HG02759 (cell line): ENCODE data around the gene PTPN3.

Experiments used
- ATAC-seq: cut with Tn5 transposase; IDR thresholded peaks from one replicate; pipeline ENCODE4 v1.9.1; 2021; ENCODE audit warnings: mild to moderate bottlenecking, moderate library complexity; ENCODE audit not compliant: unreplicated experiment

Gene PTPN3

DNA sequence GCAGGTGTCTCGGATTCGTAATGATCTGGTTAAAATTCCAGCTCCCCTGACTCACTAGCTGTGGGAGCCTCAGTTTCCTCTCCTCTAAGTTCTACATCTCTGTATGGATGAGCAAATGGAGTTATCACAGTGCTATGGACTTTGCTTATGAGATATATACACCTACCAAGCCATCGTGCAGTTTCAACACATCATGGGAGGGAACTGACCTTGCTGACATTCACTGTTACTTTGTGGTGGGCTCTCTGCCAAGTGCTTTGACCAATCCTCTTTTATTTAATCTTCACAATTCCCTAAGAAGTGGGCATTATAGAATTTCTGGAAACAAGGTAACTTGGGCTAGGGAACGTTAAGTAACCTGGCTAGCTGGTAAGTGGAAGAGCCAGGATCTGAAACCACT, 70.2 kb downstream of the PTPN3 start:
- no peak for ATAC-seq

DNA sequence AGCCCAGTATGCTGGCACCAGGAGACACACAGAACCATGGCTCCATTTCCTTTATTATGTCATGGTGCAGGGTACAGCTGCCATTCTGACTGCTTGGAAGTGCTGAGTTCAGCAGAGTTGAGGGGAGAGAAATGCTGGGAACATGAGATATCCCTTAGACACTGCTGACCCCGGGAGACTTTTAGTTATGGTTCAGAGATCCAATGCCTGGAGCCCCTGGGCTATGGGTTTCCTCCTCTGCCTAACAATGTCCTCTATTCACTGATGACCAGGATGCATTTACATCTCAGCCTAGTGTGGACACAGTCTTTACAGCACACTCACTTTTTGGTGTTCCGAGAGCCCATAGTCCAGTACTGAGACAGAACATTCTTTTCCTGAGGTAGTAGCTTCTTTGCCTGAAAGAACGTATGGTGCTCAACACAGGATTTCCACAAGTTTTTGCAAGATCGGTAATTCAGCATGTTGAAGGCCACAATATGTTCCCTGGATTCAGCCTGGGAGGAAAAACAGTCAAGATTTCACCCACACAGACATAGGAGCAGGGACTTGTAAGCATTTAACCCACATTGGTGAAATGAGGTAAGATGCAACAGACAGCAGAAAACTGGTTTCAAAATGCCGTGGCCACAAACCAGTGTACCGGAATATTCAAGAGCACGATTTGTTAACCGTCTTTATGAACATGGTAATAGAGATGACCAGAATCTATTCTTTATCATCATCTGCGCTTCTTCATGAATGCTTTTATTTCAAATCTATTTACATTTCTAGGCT, 71.3 kb downstream of the PTPN3 start:
- no peak for ATAC-seq

DNA sequence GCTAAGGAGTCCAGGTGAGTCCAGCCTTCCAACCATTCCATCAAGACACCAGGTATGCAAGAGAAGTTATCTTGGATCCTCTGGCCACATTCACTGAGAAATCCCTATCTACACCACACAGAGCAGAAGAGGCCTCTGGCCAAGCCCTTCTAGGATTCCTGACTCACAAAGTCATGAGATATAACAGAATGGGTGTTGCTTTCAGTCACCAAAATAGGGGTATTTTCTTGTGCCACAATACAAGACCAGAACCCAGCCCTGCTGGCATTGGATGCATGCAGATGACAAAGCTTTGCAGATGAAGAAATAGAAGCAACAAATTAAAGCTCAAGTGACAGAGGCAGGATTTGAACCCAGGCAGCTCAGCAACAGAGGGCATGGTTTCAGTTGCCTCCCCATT, 73.5 kb downstream of the PTPN3 start:
- ATAC-seq: no peak

DNA sequence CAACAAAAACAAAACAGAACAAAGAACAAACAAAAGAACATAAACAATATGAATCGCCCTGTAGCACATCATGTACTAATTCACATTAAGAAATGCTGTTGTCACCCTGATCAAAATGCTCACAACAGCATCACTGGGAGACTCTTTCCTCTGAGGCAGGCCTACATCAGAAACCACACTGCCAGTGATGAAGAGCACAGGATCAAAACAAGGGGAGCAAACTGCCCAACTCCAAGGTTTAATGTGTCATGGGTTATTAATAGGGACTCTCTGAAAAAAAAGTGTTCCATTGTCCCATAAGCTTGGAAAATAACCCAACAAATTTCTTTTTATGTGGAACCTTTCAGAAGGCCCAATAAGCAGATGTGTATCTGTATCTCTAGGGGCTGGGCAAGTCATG, 74.2 kb downstream of the PTPN3 start:
- ATAC-seq: no peak

DNA sequence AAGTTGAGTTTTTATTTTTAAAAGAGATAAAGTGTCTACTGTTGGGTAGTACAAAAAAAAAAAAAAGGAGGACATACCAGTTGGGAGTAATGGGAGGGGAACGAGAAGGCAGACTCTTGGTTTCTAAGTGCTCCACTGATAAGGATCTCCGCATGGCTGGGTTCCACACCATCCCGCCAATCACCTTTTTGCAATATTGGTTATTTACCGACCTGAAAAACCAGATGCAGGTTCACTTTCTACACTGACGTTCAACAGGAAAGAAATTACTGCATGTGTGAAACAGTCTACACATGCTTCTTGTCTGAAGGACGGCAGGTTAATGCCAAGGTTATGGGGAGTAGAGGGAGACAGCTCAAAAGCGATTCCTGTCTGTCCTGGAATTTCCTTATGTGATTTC, 75.5 kb downstream of the PTPN3 start:
- peak; percentile 70 for ATAC-seq

DNA sequence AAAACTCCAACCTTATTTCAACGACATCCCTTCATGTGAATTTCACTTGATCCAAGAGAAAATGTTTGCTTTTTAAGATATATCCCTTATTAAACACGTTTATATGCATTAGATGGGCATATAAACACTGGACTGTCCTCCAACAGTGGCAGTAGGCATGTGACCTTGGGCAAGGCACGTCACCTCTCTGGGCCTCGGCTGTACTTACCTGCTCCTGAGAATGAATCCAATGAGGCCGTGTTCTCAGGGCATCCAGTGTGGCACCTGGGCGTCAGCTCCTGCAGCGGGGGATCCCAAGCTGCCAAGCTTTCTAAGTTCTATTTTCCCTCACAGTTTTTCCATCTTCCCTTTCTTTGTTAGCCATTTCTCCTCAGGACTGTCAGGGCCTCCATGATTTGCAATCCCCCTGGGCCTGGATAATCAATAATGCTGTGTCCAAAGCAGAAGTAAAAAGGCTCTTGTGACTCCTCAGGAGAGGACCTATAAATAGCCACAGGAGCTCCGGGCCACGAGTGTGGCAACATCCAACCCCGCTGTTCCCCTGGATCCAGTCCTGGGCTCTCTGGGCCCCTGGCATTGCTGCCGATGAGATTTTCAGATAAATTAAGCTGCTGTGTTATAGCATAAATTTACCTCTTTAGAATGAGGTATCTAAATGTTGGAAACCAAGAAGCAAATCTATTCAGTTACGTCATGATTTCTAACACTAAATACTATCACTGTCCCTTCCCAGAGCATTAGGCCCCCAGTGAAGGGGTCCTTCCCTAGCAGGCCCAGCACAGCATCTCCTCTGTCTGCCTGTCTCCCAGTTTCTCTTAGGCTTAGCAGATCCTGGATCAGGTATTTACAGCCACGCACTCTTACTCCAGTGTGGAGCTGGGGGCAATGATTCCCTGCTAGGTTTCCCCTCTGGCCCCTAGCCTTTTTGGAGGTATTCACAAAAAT, 76.8 kb downstream of the PTPN3 start:
- ATAC-seq: no peak

DNA sequence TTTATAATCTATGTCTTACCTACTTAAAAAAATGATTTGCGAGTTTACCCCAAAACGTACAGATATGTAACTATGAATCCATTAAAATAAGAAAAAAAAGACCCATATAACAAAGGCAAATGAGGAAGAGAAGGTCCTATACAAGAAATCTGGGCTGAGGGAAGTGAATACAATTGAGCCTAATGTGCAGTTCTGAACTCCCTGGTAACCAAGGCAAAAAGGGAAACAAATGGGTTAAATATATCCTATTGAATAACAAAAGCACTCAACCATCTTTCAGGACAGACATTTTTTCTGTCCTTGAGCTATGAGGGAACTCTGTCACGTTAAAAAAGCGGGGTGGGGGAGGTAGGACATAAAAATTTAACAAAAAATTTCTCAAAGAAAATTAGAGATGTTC, 78.6 kb downstream of the PTPN3 start:
- no peak for ATAC-seq

DNA sequence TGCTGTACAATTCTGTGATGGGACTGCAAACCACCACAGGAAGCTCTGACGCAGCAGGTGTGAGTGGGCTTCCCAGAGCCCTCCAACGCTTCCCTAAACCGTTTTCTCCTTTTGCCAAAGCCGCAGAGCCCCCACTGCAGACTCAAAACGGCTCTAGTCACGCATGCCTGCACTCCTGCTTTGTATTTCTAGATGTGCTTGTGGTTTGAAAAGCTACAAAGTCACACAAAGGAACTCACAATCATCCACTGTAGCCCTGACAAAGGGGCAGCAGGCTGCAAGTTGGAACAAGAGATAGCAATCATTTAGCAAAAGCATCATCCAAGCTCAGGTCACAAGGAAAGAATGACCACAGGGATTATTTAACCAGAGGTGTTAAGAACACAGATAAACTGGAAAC, 79.3 kb downstream of the PTPN3 start:
- peak; percentile 39 for ATAC-seq

DNA sequence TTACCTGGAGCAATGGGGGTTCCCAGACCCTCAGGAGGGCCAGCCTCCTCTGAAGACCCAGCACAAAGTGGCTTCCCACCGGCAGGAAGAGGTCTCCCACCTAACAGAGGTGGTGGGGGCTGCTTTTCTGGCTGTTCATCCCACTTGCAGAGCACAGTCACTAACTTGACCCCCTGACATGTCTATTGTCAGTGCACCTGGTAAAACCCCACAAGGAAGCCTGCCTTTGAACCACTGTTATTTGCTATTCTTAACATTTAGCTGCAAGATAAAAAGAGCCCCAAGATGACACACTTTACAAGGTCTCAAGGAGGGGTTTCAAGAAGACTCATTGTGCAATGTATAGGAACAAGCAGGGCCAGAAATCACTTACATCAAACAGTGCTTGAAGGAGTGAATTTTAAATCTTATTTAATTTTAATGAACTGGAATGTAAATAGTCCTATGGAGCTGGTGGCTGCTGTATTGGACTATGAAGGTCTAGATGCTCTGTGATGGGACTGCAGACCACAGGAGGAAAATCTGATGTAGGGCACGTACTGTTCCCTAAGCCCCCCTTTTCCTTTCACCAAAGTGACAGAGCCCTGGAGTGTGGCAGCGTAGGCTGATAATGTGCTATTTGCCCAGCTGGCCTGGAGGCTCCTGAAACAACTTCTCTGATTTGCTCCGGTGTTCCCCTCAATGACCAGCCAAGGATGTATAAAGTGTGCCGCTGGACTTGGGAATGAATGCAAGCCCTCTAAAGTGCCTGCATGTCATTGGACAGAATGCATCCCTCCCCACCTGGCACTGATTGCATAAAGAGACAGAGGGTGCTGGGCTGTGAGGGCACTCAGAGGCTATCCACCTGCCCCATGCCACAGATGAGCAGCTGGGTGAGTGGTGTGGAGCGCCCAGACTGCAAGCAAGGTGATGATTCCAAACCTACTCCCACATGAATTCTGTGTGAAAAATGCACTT, 80.2 kb downstream of the PTPN3 start:
- no peak for ATAC-seq

DNA sequence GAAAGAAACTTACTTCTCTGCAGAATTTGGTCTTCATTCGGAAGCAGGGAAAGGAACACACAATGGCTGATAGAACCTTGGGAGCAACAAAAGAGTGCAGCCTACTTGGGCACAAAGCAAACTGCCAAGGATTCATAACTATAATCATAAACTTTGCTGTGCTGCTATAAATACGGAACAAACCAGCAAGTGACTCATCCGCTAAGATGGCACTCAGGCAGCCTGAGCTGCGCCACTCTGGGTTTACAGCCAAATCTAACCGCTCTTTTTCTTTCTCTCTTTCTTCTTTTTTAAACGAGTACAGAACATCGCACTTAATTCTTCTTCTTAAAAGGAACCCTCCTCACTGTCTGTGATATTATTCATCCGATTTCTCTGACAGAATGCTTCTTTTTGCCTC, 81.1 kb downstream of the PTPN3 start:
- ATAC-seq: no peak

DNA sequence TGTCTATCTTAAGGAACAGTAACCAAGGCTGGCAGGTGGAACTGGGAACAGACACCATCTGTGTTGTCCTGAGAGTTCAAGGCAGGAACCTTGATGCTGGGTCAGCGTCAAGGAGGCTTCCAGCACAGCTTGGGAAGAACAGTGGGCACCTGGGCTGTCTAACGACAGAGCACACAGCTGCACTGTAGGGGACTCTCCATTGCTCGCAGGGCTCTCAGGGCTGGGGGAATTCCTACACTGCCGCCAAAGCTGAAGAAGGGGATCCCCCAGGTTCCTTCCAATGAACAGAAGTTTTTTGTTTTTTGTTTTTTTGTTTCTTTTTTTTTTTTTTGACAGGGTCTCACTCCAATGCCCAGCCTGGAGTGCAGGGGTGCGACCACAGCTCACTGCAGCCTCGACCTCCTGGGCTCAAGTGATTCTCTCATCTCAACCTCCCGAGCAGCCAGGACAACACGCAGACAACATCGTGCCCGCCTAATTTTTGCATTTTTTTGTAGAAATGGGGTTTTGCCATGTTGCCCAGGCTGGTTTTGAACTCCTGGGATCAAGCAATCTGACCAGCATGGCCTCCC, 81.9 kb downstream of the PTPN3 start:
- peak; percentile 66 for ATAC-seq

DNA sequence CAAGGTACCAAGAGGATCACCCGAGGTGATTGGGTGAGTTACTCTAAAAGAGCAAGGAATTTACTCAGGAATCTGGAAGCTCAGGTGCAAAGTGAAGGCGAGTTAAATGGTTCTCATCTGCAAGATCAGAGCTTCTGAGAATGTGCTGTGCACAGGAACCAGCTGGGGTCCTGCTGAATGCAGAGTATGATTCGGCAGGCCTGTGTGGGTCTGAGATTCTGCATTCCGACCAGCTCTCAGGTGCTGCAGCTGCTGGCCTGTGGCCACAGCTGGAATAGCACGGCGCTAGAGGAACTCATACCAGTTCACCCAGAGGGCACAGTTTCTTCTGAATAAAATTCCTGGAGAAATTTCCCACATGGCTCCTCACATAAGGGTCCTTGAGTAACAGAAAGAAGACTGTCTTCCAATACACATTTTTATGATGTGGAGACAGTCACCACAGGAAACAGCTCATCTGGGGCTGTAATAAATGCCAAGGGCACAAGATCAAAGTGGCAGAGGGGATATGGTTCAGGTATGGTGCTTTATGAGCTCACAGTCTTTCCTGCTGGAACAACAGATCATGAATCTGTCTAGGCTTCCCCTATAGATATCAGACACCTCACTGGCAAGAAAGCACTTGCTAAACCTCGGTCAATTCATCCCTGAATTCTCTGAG, 83.9 kb downstream of the PTPN3 start:
- no peak for ATAC-seq

DNA sequence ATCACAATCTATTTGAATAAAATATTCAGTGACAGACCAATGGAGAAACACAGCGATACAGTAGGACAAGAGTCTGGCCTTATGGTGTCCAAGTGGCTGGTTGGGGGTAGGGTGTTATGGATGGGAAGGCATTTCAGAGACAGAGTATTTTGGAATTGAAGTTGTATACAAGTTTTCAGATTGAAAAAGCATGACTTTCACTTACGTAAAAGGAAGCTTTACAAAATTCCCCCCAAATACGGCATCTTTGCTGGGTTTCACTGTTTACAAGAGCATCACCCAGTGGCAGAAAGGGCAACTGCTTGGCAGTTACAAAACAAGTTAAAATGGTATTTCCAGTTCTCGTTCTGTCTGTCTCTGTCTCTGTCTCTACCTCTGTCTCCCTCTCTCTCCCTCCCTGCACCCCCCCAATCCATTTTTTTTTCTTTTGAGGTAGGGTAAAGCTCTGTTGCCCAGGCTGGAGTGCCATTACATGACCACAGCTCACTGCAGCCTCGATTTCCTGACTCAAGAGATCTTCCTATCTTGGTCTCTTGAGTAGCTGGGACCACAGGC, 86.2 kb downstream of the PTPN3 start:
- ATAC-seq: peak; percentile 49

DNA sequence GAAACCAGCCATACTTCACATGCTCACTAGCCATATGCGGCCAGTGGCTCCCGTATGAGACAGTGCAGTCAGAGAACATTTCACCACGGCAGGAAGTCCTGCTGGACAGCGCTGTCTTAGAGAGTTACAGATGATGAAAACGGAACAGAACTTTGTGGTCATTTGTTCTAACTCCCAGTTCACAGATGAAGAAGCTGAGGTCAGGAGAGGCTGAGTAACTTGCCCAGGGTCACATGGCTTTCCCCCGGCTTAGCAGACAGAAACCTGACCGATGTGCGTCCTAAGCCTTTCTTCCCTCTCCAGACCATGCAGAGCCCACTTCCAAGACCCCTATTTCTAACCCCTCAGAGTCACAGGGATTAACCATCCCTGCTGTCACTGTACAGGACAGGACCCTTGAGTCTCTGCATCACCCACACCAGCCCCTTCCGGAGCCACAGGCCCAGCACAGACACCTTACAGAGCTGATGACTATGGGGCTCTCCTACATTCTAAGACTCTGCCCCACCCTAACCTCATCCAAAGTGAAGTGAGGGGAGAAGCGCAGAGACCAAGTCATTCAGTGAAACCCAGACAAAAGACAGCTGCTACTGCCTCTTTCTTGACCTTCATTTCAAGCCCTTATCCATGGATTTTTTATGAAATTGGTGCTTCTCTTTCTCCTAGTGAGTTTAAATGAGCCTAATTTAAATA, 86.9 kb downstream of the PTPN3 start:
- peak; percentile 56 for ATAC-seq

DNA sequence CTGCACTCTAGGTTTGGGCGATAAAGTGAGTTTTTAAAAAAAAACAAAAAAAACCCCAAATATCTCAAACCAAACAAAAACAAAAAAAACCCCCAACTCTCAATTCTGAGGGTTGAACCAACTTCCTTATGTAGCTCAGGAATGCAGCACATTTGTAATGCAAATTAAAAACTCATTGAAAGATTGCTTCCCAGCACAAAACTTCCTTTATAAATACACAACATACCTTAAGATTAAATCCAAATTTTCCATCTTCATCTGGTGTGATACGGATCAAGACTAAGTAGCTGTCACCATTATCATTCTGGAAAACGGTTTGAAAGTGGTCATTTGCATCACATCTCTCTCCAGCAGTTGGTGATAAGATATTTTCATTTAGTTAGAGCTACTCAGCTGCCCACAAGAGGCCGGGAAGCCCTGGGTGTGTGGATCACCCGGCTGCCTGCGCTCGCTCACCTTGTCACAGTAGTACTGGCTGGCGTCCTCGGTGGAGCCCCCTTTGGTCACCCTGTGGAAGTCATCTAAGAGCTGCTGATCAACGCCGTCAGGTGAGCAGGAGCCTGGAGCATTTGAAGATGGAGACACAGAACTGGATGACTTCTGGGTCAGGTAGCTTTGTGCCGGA, 88.2 kb downstream of the PTPN3 start:
- no peak for ATAC-seq

DNA sequence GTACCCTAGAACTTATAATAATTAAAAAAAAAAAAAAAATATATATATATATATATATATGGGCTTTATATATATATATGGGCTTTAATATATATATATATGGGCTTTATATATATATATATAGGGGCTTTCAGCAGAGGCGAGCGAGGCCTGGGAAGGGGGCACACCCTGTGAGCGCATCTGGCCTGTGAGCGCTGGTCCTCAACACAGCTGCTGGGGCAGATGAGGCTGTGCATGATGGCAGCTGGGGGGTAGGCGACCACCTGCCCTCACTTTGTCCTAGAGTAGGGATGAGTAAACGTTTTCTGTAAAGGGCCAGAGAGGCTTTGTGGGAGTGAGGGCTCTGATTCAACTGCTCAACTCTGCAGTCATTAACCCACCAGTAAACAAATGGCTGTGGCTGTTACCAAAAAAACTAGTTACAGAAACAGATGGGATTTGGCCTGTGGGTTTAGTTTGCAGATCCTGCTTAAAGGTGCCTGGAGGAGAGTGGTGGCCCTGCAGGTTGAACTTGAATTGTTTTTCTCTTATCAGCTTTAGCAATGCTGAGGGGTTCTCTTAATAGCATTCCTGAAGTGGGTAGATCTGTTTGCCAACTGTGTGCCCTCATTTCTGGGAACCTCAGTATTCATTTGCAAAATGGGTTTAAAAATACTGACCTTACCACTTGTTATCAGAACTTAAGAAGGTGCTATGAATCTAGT, 89.2 kb downstream of the PTPN3 start:
- ATAC-seq: no peak

DNA sequence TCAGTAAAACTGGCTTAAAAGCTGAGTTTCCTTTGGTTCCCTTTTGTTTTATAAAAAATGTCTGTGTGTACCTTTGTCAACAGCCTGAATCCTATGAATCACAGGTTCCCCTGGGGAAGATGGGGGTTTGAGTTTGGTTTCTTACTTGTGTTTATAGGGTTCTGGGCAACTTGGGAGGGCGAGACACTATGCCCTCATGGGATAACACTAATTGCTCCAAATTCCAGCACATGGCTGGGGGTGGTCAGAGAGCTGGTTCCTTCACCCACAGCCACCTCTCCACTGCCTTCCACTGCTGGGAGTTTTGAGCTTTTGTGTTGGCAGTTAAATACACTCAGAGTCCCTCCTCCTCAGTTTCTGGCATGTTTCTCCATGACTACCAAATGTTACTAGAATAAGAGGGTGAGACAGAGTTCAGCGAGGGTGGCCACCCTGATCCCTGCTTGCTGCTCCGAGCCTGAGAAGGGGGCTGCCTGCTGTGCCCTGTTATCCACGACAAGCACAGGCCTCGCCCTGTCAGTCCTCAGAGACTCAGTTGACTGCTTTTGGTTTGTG, 94.3 kb downstream of the PTPN3 start:
- ATAC-seq: no peak

DNA sequence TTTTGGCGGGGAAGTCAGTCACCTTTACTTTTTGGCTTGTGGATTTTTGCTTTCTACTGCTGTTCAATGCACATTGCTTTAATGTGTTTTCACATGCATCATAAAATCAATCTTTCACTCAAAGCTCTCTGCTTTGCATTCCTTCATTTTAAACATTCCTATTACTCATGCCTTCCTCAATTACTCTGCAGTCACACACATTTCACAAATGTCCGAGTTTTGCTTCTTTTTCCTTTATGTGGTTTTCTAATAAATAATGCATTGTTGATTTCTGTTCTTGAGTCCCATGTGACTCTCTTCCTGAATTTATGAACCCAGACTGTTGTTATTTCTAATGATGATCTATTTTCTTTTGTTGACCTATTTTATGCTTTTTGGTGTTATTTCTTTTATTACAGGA, 95.0 kb downstream of the PTPN3 start:
- ATAC-seq: no peak
